Liver (tissue), 3 donors: ENCODE measurements around the gene RTN1.

Source experiments
- CTCF ChIP-seq: fragments of 150-350 bp; IDR thresholded peaks from 2 replicates; pipeline ENCODE4 v1.5.1; 2017; ENCODE audit warnings: improper control_type of control experiment, low read depth, low read length; ENCODE audit not compliant: missing input control
- RAD21 ChIP-seq, 2 donors: IDR thresholded peaks; 2 replicates each; pipeline ENCODE4 v1.6.1; 2016; ENCODE audit warnings: antibody characterized with exemption in 2 of 2, mild to moderate bottlenecking in 2 of 2
- RXRA ChIP-seq, 2 donors: IDR thresholded peaks; 2 replicates each; pipeline ENCODE4 v1.6.1; 2017 to 2018; ENCODE audit warnings: antibody characterized with exemption in 2 of 2, mild to moderate bottlenecking in 1 of 2
- TAF1 ChIP-seq: conservative IDR thresholded peaks from 2 replicates; pipeline ENCODE4 v1.6.1; 2016; ENCODE audit warnings: antibody characterized with exemption, mild to moderate bottlenecking
- donor health status: healthy.
- donor health status: healthy.

DNA sequence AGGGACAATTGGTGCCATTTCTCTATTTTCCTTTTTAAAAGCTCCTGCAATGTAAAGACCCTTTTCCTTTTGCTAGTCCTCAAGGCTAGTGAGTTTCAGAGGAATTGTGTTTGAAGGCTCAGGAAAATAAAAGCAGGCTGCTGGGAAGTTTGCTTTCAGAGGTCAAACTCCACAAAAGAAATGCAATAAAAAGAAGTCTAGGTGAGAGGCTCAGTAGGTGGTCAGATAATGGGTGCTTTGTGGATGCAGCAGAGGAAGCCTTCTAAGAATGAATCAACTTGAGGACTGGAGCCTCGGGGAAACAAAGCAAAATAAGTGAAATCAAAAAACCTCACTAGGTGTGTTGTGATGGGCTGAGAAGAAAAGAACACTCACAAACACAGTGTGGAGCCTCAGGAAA lies 304.3 kb downstream of the RTN1 start:
- TF ChIP-seq RXRA (IDR thresholded peaks at IDR 0.05) (no peak), CTCF (no peak), TAF1 (no peak), RAD21 (IDR thresholded peaks at IDR 0.05) (no peak)
